Endothelial cell (in vitro differentiated cells): ENCODE results near the gene CIAO3. TPM values are rescaled to one million over a fixed set of nuclear protein-coding genes. Genes with fewer than 3 reads are reported as not detected.

ENCODE experiments used
- DNase-seq: peaks from one replicate; pipeline ENCODE4 v3.0.0; 2021; ENCODE audit warnings: low spot score
- H3K27ac Mint-ChIP-seq: one replicate; pipeline ENCODE4 v1.8.0; 2021; ENCODE audit warnings: mixed read lengths, inconsistent platforms; ENCODE audit not compliant: unreplicated experiment
- H3K27me3 Mint-ChIP-seq: one replicate; pipeline ENCODE4 v1.8.0; 2021; ENCODE audit warnings: mild to moderate bottlenecking, moderate library complexity, mixed read lengths, inconsistent platforms; ENCODE audit not compliant: unreplicated experiment
- H3K36me3 Mint-ChIP-seq: one replicate; pipeline ENCODE4 v1.8.0; 2021; ENCODE audit warnings: mild to moderate bottlenecking, low read depth, mixed read lengths, inconsistent platforms; ENCODE audit not compliant: unreplicated experiment
- H3K4me1 Mint-ChIP-seq: one replicate; pipeline ENCODE4 v1.8.0; 2021; ENCODE audit warnings: mild to moderate bottlenecking, mixed read lengths, inconsistent platforms; ENCODE audit not compliant: unreplicated experiment
- H3K4me3 Mint-ChIP-seq: one replicate; pipeline ENCODE4 v1.8.0; 2021; ENCODE audit warnings: mild to moderate bottlenecking, mixed read lengths, inconsistent platforms; ENCODE audit not compliant: unreplicated experiment
- H3K9me3 Mint-ChIP-seq: one replicate; pipeline ENCODE4 v1.8.0; 2021; ENCODE audit warnings: mixed read lengths, inconsistent platforms; ENCODE audit not compliant: unreplicated experiment
- total RNA-seq: library from RNA; stranded (reverse); fragmentation: NEBNext Ultra II Directional; extraction: Animal tissue kit (Norgen Biotek cat#: 25700); gene quantifications from one replicate; pipeline ENCODE4 v1.2.1, GENCODE V29; 2021; ENCODE audit not compliant: unreplicated experiment
- TF ChIP-seq, protein P1 (sequence below): fragments of 200-600 bp; sonication (generic); IDR thresholded peaks from one replicate; pipeline ENCODE4 v1.5.0; 2021; ENCODE audit warnings: antibody characterized with exemption; ENCODE audit not compliant: unreplicated experiment

CIAO3 gene
- total RNA-seq, 1 donor from 2014 or later, result 51.0 TPM

DNA sequence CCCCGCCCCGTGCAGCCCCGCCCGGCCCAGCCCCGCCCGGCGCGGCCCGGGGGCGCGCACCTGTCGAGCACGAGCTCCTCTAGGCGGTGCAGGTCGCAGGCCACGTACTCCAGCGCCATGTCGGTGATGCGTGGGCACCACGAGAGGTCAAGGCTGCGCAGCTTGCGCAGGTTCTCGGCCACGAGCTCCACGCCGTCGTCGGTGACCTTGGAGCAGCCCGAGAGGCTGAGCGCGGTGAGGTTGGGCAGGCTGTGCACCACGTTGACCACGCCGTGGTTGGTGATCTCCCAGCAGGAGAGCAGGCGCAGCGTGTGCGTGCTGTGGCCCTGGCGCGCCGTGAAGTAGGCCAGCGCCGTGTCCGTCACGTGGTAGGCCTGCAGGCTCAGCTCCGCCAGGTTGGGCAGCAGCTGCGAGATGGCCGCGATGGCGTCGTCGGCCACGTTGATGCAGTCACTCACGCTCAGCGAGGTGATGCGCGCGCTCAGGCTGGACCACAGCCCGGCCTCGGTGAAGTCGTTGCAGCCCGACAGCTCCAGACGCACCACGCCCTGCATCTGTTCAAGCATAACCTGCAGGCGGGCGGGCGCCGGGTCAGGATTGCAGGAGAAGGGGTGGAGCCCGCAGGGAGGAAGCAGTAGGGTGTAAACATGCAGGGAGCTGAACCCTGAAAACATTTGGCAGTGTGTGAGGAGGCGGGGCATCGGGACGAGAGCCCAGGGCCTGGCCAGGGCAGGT lies 45.3 kb downstream of the CIAO3 start:
- Mint-ChIP-seq H3K4me3 (no peak overlapping the region), H3K4me1 (no peaks in the 10 kb centered on the region), H3K9me3 (no peaks in the 10 kb centered on the region), H3K27me3 (peaks cover 25% of the 10 kb centered on the region), H3K36me3 (no peaks in the 10 kb centered on the region), H3K27ac (no peak overlapping the region)
- TF ChIP-seq, protein P1, sequence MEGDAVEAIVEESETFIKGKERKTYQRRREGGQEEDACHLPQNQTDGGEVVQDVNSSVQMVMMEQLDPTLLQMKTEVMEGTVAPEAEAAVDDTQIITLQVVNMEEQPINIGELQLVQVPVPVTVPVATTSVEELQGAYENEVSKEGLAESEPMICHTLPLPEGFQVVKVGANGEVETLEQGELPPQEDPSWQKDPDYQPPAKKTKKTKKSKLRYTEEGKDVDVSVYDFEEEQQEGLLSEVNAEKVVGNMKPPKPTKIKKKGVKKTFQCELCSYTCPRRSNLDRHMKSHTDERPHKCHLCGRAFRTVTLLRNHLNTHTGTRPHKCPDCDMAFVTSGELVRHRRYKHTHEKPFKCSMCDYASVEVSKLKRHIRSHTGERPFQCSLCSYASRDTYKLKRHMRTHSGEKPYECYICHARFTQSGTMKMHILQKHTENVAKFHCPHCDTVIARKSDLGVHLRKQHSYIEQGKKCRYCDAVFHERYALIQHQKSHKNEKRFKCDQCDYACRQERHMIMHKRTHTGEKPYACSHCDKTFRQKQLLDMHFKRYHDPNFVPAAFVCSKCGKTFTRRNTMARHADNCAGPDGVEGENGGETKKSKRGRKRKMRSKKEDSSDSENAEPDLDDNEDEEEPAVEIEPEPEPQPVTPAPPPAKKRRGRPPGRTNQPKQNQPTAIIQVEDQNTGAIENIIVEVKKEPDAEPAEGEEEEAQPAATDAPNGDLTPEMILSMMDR, result no peak
- DNase-seq, result no peak

DNA sequence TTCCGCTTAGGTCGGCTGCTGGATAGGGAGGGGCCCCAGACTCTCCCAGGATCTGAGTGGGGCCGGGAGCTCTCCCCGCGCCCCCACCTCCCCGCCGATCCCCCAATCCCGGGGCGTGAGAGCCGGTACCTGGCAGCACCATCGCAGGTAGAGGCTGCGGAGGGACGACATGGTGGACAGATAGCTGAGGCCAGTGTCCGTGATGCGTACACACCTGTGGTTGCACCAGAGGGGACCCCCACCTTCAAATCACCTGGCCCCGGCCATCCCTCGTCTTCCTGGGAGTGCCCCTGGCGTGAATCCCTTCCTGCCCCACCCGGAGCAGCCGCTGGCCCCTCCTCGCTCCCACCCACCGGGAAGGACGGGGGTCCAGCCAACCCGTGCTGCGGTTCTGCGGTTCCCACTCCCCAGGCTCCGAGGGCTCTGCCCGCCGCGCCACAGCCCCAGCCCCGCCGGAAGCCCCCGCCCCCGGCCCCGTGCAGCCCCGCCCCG lies 45.9 kb downstream of the CIAO3 start:
- DNase-seq, result no peak
- peaks cover 25% of the 10 kb centered on the region for H3K27me3 Mint-ChIP-seq

DNA sequence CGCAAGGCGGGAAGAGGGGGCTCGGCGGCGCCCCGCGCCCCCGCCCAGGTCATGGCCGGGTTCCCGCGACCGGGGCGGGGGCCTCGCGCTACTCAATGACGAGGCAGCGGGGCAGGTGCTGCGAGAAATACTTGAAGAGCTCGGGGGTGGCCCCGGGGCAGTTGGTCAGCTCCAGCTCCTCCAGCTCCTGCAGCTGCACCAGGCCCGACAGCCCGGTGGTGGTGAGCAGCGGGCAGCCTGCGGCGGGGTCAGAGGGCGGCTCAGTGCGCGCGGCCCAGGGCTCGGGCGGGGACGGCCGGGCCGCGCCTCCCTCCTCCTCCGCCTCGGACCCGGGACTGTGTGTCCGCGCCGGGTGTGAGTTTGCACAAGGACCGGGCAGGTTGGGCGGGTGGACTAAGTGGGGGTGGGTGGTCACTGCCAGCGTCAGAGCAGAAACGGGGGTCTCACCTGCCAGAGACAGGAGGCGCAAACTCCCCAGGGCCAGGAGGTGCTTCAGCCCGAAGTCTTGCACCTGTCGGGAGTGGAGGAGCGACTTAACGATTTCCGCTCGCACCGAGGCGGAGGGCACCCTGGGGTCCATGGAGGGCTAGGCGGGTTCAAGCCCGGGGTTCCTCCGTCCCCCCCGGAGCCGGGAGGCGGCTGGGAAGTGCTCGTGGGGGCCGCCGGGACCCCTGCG lies 46.5 kb downstream of the CIAO3 start:
- H3K4me3 Mint-ChIP-seq, result no peak overlapping the region
- TF ChIP-seq, protein P1, result no peak

More for the DNA sequence above, 45.9 kb downstream of the CIAO3 start:
- Mint-ChIP-seq H3K4me3 (no peak overlapping the region), H3K36me3 (no peaks in the 10 kb centered on the region), H3K4me1 (no peaks in the 10 kb centered on the region), H3K9me3 (no peaks in the 10 kb centered on the region), H3K27ac (no peak overlapping the region)
- TF ChIP-seq, protein P1, result no peak

DNA sequence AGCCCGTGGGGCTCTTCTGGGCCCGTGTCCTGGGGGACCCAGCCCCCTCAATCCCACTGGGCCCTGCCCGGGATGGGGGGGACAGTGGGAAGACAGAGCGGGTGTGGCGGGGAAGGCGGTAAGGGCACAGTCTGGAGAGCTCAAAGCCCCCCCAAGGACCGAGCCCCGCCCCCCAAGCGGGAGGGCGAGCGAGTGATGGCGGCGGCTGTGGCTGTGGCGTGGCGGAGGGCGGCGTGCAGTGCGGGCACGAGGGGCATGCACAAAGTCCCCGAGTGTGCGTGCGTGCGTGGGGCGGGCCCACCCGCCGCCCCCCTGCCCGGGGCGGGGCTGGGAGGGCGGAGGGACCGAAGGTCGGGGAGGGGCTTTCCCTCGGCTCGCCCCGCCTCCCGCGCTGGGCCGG lies 47.0 kb downstream of the CIAO3 start:
- no peak for DNase-seq
- H3K9me3 Mint-ChIP-seq, result no peaks in the 10 kb centered on the region
- no peak overlapping the region for H3K4me3 Mint-ChIP-seq
- H3K27me3 Mint-ChIP-seq, result peaks cover 27% of the 10 kb centered on the region
- no peak overlapping the region for H3K27ac Mint-ChIP-seq
- peaks cover 3% of the 10 kb centered on the region for H3K4me1 Mint-ChIP-seq
- TF ChIP-seq, protein P1, result no peak
- no peaks in the 10 kb centered on the region for H3K36me3 Mint-ChIP-seq

More for the DNA sequence above, 46.5 kb downstream of the CIAO3 start:
- Mint-ChIP-seq H3K9me3 (no peaks in the 10 kb centered on the region), H3K27ac (no peak overlapping the region), H3K27me3 (peaks cover 25% of the 10 kb centered on the region), H3K36me3 (no peaks in the 10 kb centered on the region), H3K4me1 (peaks cover 2% of the 10 kb centered on the region)
- DNase-seq, result no peak

DNA sequence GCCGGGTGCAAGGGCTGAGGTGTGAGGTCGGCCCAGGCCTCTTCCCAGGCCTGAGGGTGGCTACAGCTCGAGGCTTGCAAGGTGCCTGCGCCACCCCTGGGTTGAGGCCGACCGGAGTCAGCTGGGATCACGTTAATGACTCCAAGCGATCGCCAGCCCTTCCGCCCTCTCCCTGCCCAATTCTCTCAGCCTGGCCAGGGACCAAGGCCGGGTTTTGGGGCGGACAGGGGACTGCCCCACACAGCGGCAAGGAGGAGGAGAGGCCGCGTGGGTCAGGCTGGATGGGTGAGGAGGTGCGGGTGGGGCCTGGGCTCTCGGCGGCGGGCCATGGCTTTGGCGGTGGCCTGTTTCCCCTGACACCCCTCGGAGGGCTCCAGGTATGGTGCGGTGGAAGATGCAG lies 47.4 kb downstream of the CIAO3 start:
- no peaks in the 10 kb centered on the region for H3K9me3 Mint-ChIP-seq
- no peak overlapping the region for H3K4me3 Mint-ChIP-seq
- no peak overlapping the region for H3K27ac Mint-ChIP-seq
- peaks cover 3% of the 10 kb centered on the region for H3K4me1 Mint-ChIP-seq
- H3K27me3 Mint-ChIP-seq, result peaks cover 28% of the 10 kb centered on the region
- H3K36me3 Mint-ChIP-seq, result no peaks in the 10 kb centered on the region
- DNase-seq, result no peak
- TF ChIP-seq, protein P1, result no peak
